ENCODE measurements around the gene XXYLT1.

XXYLT1 gene

GRCh38 chr3:195240171-195240701 lies 30.7 kb downstream of the XXYLT1 start:
- TF ChIP-seq ZNF362 (tag by site-specific recombination; IDR thresholded peaks at IDR 0.05) (no peak), ZNF214 (tag by site-specific recombination; IDR thresholded peaks at IDR 0.05; ENCODE audit: borderline replicate concordance) (no peak), TRIM28 (IDR thresholded peaks at IDR 0.05; ENCODE audit: borderline replicate concordance, low read length) (no peak), ZSCAN16 (tag by site-specific recombination; IDR thresholded peaks at IDR 0.05) (no peak), KLF9 (tag by site-specific recombination; IDR thresholded peaks at IDR 0.05; ENCODE audit: low read depth) (no peak), ZBTB21 (tag by site-specific recombination; IDR thresholded peaks at IDR 0.05) (no peak), GLIS2 (tag by site-specific recombination; IDR thresholded peaks at IDR 0.05) (no peak)
- H3K4me3 ChIP-seq (ENCODE audit: low read depth, low read length), result no peak overlapping the region
- no peak overlapping the region for H3K27ac ChIP-seq (ENCODE audit: extremely low read depth, low read depth, low read length)
- CTCF ChIA-PET, result no interaction called here
- H3K36me3 ChIP-seq (ENCODE audit: control insufficient read depth in 2 of 2, insufficient read depth in 1 of 2, low read length in 2 of 2), result peaks cover 0 to 8% of the 10 kb centered on the region in 2 experiments; a peak in 1 of 3 replicates
- H3K4me1 ChIP-seq (ENCODE audit: control insufficient read depth, insufficient read depth, low read length), result no peaks in the 10 kb centered on the region
- POLR2A ChIA-PET, result no interaction called here
- H3K9me3 ChIP-seq (ENCODE audit: control insufficient read depth, insufficient read depth, low read depth, low read length), result no peaks in the 10 kb centered on the region

GRCh38 chr3:195239121-195239520 lies 31.8 kb downstream of the XXYLT1 start:
- CTCF ChIA-PET, result no interaction called here
- TF ChIP-seq HIC1 (tag by site-specific recombination; IDR thresholded peaks at IDR 0.05) (no peak), ZNF768 (tag by site-specific recombination; IDR thresholded peaks at IDR 0.05) (no peak), ZNF701 (tag by site-specific recombination; IDR thresholded peaks at IDR 0.05) (no peak), ZNF311 (tag by site-specific recombination; IDR thresholded peaks at IDR 0.05; ENCODE audit: borderline replicate concordance) (no peak), INSM2 (tag by site-specific recombination; IDR thresholded peaks at IDR 0.05) (no peak), ZBTB20 (tag by site-specific recombination; IDR thresholded peaks at IDR 0.05) (no peak)
- peaks cover 0 to 8% of the 10 kb centered on the region in 2 experiments; a peak in 1 of 3 replicates for H3K36me3 ChIP-seq (ENCODE audit: control insufficient read depth in 2 of 2, insufficient read depth in 1 of 2, low read length in 2 of 2)
- H3K4me1 ChIP-seq (ENCODE audit: control insufficient read depth, insufficient read depth, low read length), result no peaks in the 10 kb centered on the region
- no peak overlapping the region for H3K27ac ChIP-seq (ENCODE audit: extremely low read depth, low read depth, low read length)
- POLR2A ChIA-PET, result no interaction called here
- no peaks in the 10 kb centered on the region for H3K9me3 ChIP-seq (ENCODE audit: control insufficient read depth, insufficient read depth, low read depth, low read length)
- H3K4me3 ChIP-seq (ENCODE audit: low read depth, low read length), result no peak overlapping the region

GRCh38 chr3:195238586-195239118 lies 32.3 kb downstream of the XXYLT1 start:
- POLR2A ChIA-PET, result no interaction called here
- no peaks in the 10 kb centered on the region for H3K9me3 ChIP-seq (ENCODE audit: control insufficient read depth, insufficient read depth, low read depth, low read length)
- CTCF ChIA-PET, result no interaction called here
- H3K36me3 ChIP-seq (ENCODE audit: control insufficient read depth in 2 of 2, insufficient read depth in 1 of 2, low read length in 2 of 2), result peaks cover 0 to 8% of the 10 kb centered on the region in 2 experiments; a peak in 1 of 3 replicates
- no peak overlapping the region for H3K4me3 ChIP-seq (ENCODE audit: low read depth, low read length)
- no peaks in the 10 kb centered on the region for H3K4me1 ChIP-seq (ENCODE audit: control insufficient read depth, insufficient read depth, low read length)
- H3K27ac ChIP-seq (ENCODE audit: extremely low read depth, low read depth, low read length), result no peak overlapping the region
- TF ChIP-seq OVOL3 (tag by site-specific recombination; IDR thresholded peaks at IDR 0.05) (no peak), ZNF341 (tag by site-specific recombination; IDR thresholded peaks at IDR 0.05; ENCODE audit: low read depth) (no peak), ZNF114 (tag by site-specific recombination; IDR thresholded peaks at IDR 0.05) (no peak), ZNF18 (tag by site-specific recombination; IDR thresholded peaks at IDR 0.05) (no peak), ZNF133 (tag by site-specific recombination; IDR thresholded peaks at IDR 0.05) (no peak), ZNF266 (tag by site-specific recombination; IDR thresholded peaks at IDR 0.05; ENCODE audit: low read depth) (no peak), ZNF660 (tag by site-specific recombination; IDR thresholded peaks at IDR 0.05) (no peak), MYNN (tag by site-specific recombination; IDR thresholded peaks at IDR 0.05; ENCODE audit: borderline replicate concordance) (no peak), FEZF1 (tag by site-specific recombination; IDR thresholded peaks at IDR 0.05) (no peak)
- TF ChIP-seq, protein P1, sequence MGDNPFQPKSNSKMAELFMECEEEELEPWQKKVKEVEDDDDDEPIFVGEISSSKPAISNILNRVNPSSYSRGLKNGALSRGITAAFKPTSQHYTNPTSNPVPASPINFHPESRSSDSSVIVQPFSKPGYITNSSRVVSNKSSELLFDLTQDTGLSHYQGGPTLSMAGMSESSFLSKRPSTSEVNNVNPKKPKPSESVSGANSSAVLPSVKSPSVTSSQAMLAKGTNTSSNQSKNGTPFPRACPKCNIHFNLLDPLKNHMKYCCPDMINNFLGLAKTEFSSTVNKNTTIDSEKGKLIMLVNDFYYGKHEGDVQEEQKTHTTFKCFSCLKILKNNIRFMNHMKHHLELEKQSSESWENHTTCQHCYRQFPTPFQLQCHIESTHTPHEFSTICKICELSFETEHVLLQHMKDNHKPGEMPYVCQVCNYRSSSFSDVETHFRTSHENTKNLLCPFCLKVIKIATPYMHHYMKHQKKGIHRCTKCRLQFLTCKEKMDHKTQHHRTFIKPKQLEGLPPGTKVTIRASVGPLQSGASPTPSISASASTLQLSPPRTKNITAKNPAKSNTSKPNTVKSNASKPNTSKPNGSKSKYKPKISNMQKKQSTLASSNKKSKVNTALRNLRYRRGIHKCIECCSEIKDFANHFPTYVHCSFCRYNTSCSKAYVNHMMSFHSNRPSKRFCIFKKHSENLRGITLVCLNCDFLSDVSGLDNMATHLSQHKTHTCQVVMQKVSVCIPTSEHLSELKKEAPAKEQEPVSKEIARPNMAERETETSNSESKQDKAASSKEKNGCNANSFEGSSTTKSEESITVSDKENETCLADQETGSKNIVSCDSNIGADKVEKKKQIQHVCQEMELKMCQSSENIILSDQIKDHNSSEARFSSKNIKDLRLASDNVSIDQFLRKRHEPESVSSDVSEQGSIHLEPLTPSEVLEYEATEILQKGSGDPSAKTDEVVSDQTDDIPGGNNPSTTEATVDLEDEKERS (tag by site-specific recombination; IDR thresholded peaks at IDR 0.05), result no peak

All from HEK293 (cell line).